OCI-LY7 (cell line): ENCODE data around the gene ZFP36.

Experiments
- CTCF ChIP-seq: fragments of 200-600 bp; sonication (generic); conservative IDR thresholded peaks from 2 replicates; pipeline ENCODE4 v1.5.1; 2014; ENCODE audit warnings: mild to moderate bottlenecking, antibody characterized with exemption, low read length, moderate library complexity, mixed read lengths
- EZH2phosphoT487 ChIP-seq: fragments of 200-600 bp; sonication (generic); IDR thresholded peaks from 2 replicates; pipeline ENCODE4 v1.6.1; 2018; ENCODE audit warnings: low read depth, borderline replicate concordance, mild to moderate bottlenecking, mixed run types, antibody characterized with exemption, low read length, moderate library complexity, mixed read lengths

GRCh38 chr19:39363901-39364457 lies 42.7 kb upstream of the ZFP36 start:
- no peak for TF ChIP-seq CTCF
- no peak for TF ChIP-seq EZH2phosphoT487
